K562 (cell line): ENCODE data around the gene TBC1D1. TPM values are rescaled to one million over a fixed set of nuclear protein-coding genes. Genes with fewer than 3 reads are reported as not detected.

ENCODE experiments used
- ARHGAP35 ChIP-seq: fragments of 450-650 bp; IDR thresholded peaks from 2 replicates; pipeline ENCODE4 v1.6.1; 2018; ENCODE audit not compliant: partially characterized antibody
- BCLAF1 ChIP-seq, 2 experiments: fragments of 450-650 bp in 1 of 2; IDR thresholded peaks; 2 replicates each; pipeline ENCODE4 v1.6.1; 2011 to 2017; ENCODE audit warnings: low read depth in 2 of 2, antibody characterized with exemption in 1 of 2, borderline replicate concordance in 1 of 2, low read length in 1 of 2, mild to moderate bottlenecking in 1 of 2, mixed read lengths in 1 of 2; ENCODE audit not compliant: control insufficient read depth in 1 of 2
- CREBBP ChIP-seq: IDR thresholded peaks from one replicate; pipeline ENCODE4 v1.6.1; 2012; ENCODE audit warnings: low read depth, mild to moderate bottlenecking, control low read depth, inconsistent platforms, low read length
- E4F1 ChIP-seq: fragments of 250-450 bp; sonication (Bioruptor Pico); IDR thresholded peaks from 2 replicates; pipeline ENCODE4 v1.5.0; 2021; ENCODE audit warnings: mild to moderate bottlenecking, borderline replicate concordance
- GATAD2B ChIP-seq: fragments of 450-650 bp; IDR thresholded peaks from 2 replicates; pipeline ENCODE4 v1.6.1; 2017; ENCODE audit warnings: mild to moderate bottlenecking, borderline replicate concordance
- HDAC2 ChIP-seq: fragments of 450-650 bp; IDR thresholded peaks from 2 replicates; pipeline ENCODE4 v1.6.1; 2016; ENCODE audit warnings: mild to moderate bottlenecking
- JUND ChIP-seq, 2 experiments: IDR thresholded peaks; 2 replicates in 1 of 2; 3 replicates in 1 of 2; pipeline ENCODE4 v1.6.1; 2011; ENCODE audit warnings: borderline replicate concordance in 2 of 2, low read depth in 2 of 2, low read length in 2 of 2, improper control_type of control experiment in 1 of 2, missing biosample characterization in 1 of 2, missing genetic modification characterization in 1 of 2, missing genetic modification reagents in 1 of 2
- MXI1 ChIP-seq: IDR thresholded peaks from 2 replicates; pipeline ENCODE4 v1.6.1; 2011; ENCODE audit warnings: low read depth, mild to moderate bottlenecking, improper control_type of control experiment, low read length
- NFIX ChIP-seq: fragments of 250-450 bp; sonication (Bioruptor Pico); IDR thresholded peaks from 2 replicates; pipeline ENCODE4 v1.4.0; 2020; ENCODE audit warnings: low read depth, mild to moderate bottlenecking, moderate library complexity
- SRF ChIP-seq, 2 experiments: fragments of 250-450, 450-650 bp in 1 of 2; sonication (Bioruptor Pico) in 1 of 2; sonication (generic) in 1 of 2; formaldehyde crosslinking; IDR thresholded peaks; 2 replicates each; pipeline versions ENCODE4 v1.5.0 to v1.5.1; 2020 to 2022; ENCODE audit warnings: mild to moderate bottlenecking in 1 of 2, missing genetic modification reagents in 1 of 2
- STAT6 ChIP-seq: sonication (generic); formaldehyde crosslinking; IDR thresholded peaks from 2 replicates; pipeline ENCODE4 v1.8.1; 2023; ENCODE audit warnings: mild to moderate bottlenecking, missing genetic modification reagents
- SUPT5H ChIP-seq: fragments of 450-650 bp; IDR thresholded peaks from 2 replicates; pipeline ENCODE4 v1.6.1; 2016
- XRCC5 ChIP-seq: fragments of 200-400 bp; formaldehyde crosslinking; IDR thresholded peaks from 2 replicates; pipeline ENCODE4 v1.6.1; 2017; ENCODE audit warnings: low read depth, mild to moderate bottlenecking, low read length
- ZBTB49 ChIP-seq: sonication (generic); formaldehyde crosslinking; IDR thresholded peaks from 2 replicates; pipeline ENCODE4 v1.8.0; 2022; ENCODE audit warnings: missing genetic modification reagents, mild to moderate bottlenecking, borderline replicate concordance
- ZC3H8 ChIP-seq: fragments of 450-650 bp; IDR thresholded peaks from 2 replicates; pipeline ENCODE4 v1.6.1; 2017
- polyA plus RNA-seq, 8 experiments: library from polyadenylated mRNA; depleted of rRNA in 4 of 8; stranded (reverse) in 5 of 8; unstranded in 3 of 8; fragments of >200 nt; fragmentation: Nextera tagmentation in 2 of 8; fragmentation: Illumina TruSeq in 1 of 8; extraction: Ambion mirVana in 2 of 8; extraction: Trizol in 1 of 8; gene quantifications; 2 replicates each; pipeline versions ENCODE4 v1.2.1 to v1.2.3, GENCODE V29; 2011 to 2014; ENCODE audit warnings: inconsistent platforms in 1 of 8, missing spikeins in 1 of 8
- total RNA-seq, 7 experiments: library from RNA; depleted of rRNA in 6 of 7; stranded (reverse); fragments of >200 nt in 6 of 7; fragmentation: Illumina TruSeq in 2 of 7; extraction: Trizol in 2 of 7; gene quantifications; 2 replicates each; pipeline versions ENCODE4 v1.2.1 to v1.2.3, GENCODE V29; 2011 to 2021; ENCODE audit warnings: low replicate concordance in 1 of 7

TBC1D1 gene
- total and polyA plus RNA-seq, 9 of the 15 experiments (the other 6 are each of a cell fraction or from before 2014, with no cell fraction given) = 0.59 to 14.2 (median 8.8) TPM

- TF ChIP-seq ZBTB49 (CRISPR knock-in tag) = no peak
- no peak for TF ChIP-seq MXI1
- no peak for TF ChIP-seq XRCC5
- no peak for TF ChIP-seq ZC3H8
- TF ChIP-seq SUPT5H = no peak
- TF ChIP-seq BCLAF1 (IDR thresholded peaks at IDR 0.05; ENCODE audit: borderline replicate concordance in 1 of 2, control insufficient read depth in 1 of 2, low read depth in 2 of 2, low read length in 1 of 2) = no peak
- TF ChIP-seq E4F1 (CRISPR knock-in tag) = no peak
- TF ChIP-seq SRF (CRISPR knock-in tag; IDR thresholded peaks at IDR 0.05) = no peak
- no peak for TF ChIP-seq CREBBP
- no peak for TF ChIP-seq HDAC2
- TF ChIP-seq JUND (IDR thresholded peaks at IDR 0.05; ENCODE audit: borderline replicate concordance, low read depth, low read length) = no peak
- no peak for TF ChIP-seq JUND (tag; IDR thresholded peaks at IDR 0.05; ENCODE audit: borderline replicate concordance, low read depth, low read length)
- TF ChIP-seq NFIX (CRISPR knock-in tag) = no peak
- no peak for TF ChIP-seq GATAD2B
- no peak for TF ChIP-seq ARHGAP35
- TF ChIP-seq STAT6 (CRISPR knock-in tag) = no peak
Observed at GRCh38 chr4:38177641-38178391, 286.9 kb downstream of the TBC1D1 start (continued).
